HT1080 (cell line): ENCODE results near the gene NRP2. TPM values are rescaled to one million over a fixed set of nuclear protein-coding genes. Genes with fewer than 3 reads are reported as not detected.

Experiments used
- DNase-seq: peaks from one replicate; pipeline ENCODE4 v3.0.0-alpha.2; 2015; ENCODE audit warnings: low read depth
- total RNA-seq: library from RNA; depleted of rRNA; stranded (reverse); fragments of >200 nt; shearing (Covaris generic); gene quantifications from 2 replicates; pipeline ENCODE4 v1.2.3, GENCODE V29; 2014

The NRP2 gene
- total RNA-seq, 1 experiment from 2014 or later, result 62.4 TPM

- DNase-seq, result no peak
Measured at GRCh38 chr2:205752296-205752820, 70.1 kb downstream of the NRP2 start.

- DNase-seq, result no peak
Measured at GRCh38 chr2:205752924-205753323, 70.6 kb downstream of the NRP2 start.

- no peak for DNase-seq
Measured at GRCh38 chr2:205754285-205754923, 72.1 kb downstream of the NRP2 start.

GRCh38 chr2:205754924-205755321 lies 72.6 kb downstream of the NRP2 start:
- DNase-seq, result peak; percentile 50

- no peak for DNase-seq
Measured at GRCh38 chr2:205755923-205756322, 73.6 kb downstream of the NRP2 start.

GRCh38 chr2:205757271-205757670 lies 75.0 kb downstream of the NRP2 start:
- no peak for DNase-seq

GRCh38 chr2:205758051-205758450 lies 75.8 kb downstream of the NRP2 start:
- DNase-seq, result peak; percentile 65

- no peak for DNase-seq
Measured at GRCh38 chr2:205758500-205758899, 76.2 kb downstream of the NRP2 start.

GRCh38 chr2:205759257-205759656 lies 77.0 kb downstream of the NRP2 start:
- DNase-seq, result no peak

GRCh38 chr2:205759732-205760131 lies 77.4 kb downstream of the NRP2 start:
- DNase-seq, result no peak

- DNase-seq, result no peak
Measured at GRCh38 chr2:205760157-205760556, 77.9 kb downstream of the NRP2 start.

GRCh38 chr2:205761421-205761820 lies 79.1 kb downstream of the NRP2 start:
- no peak for DNase-seq

GRCh38 chr2:205762881-205763280 lies 80.6 kb downstream of the NRP2 start:
- no peak for DNase-seq

- DNase-seq, result peak; percentile 39
Measured at GRCh38 chr2:205763708-205764211, 81.5 kb downstream of the NRP2 start.

GRCh38 chr2:205764270-205764746 lies 82.0 kb downstream of the NRP2 start:
- no peak for DNase-seq

- no peak for DNase-seq
Measured at GRCh38 chr2:205765151-205765550, 82.8 kb downstream of the NRP2 start.

GRCh38 chr2:205766779-205767359 lies 84.6 kb downstream of the NRP2 start:
- peak; percentile 41 for DNase-seq

GRCh38 chr2:205767617-205768016 lies 85.3 kb downstream of the NRP2 start:
- no peak for DNase-seq

- no peak for DNase-seq
Measured at GRCh38 chr2:205768341-205768740, 86.0 kb downstream of the NRP2 start.

- DNase-seq, result peak; percentile 66
Measured at GRCh38 chr2:205768815-205769494, 86.7 kb downstream of the NRP2 start.

GRCh38 chr2:205769495-205769850 lies 87.2 kb downstream of the NRP2 start:
- DNase-seq, result peak; percentile 97

GRCh38 chr2:205769879-205770278 lies 87.6 kb downstream of the NRP2 start:
- no peak for DNase-seq
